GM12875 (cell line): ENCODE measurements around the gene HES1.

Experiments
- H3K4me3 ChIP-seq: one replicate; pipeline ENCODE4 v1.5.1; 2011; ENCODE audit warnings: low read depth, low read length, control low read depth
- CTCF ChIP-seq: IDR thresholded peaks from 2 replicates; pipeline ENCODE4 v1.5.1; 2011; ENCODE audit warnings: low read depth, mild to moderate bottlenecking, control low read depth, inconsistent platforms, low read length, moderate library complexity, borderline replicate concordance; ENCODE audit not compliant: insufficient read depth

The HES1 gene

GRCh38 chr3:194174406-194174805 is 38.5 kb downstream of the HES1 start:
- H3K4me3 ChIP-seq = no peak overlapping the region
- TF ChIP-seq CTCF = no peak

- TF ChIP-seq CTCF = no peak
- no peak overlapping the region for H3K4me3 ChIP-seq
Measured at GRCh38 chr3:194174980-194175379, 39.0 kb downstream of the HES1 start.

GRCh38 chr3:194176274-194176991 is 40.5 kb downstream of the HES1 start:
- TF ChIP-seq CTCF = no peak
- H3K4me3 ChIP-seq = no peak overlapping the region

- no peak for TF ChIP-seq CTCF
- no peak overlapping the region for H3K4me3 ChIP-seq
Measured at GRCh38 chr3:194177141-194177540, 41.2 kb downstream of the HES1 start.

GRCh38 chr3:194178128-194178527 is 42.2 kb downstream of the HES1 start:
- no peak for TF ChIP-seq CTCF
- H3K4me3 ChIP-seq = no peak overlapping the region

- no peak for TF ChIP-seq CTCF
Measured at GRCh38 chr3:194178669-194179068, 42.7 kb downstream of the HES1 start.

GRCh38 chr3:194180570-194180969 is 44.6 kb downstream of the HES1 start:
- no peak for TF ChIP-seq CTCF
- no peak overlapping the region for H3K4me3 ChIP-seq

More at GRCh38 chr3:194178669-194179068, 42.7 kb downstream of the HES1 start:
- no peak overlapping the region for H3K4me3 ChIP-seq
